ENCODE results near the gene FREM3. TPM values are rescaled to one million over a fixed set of nuclear protein-coding genes. Genes with fewer than 3 reads are reported as not detected.

Gene FREM3
- total and polyA plus RNA-seq, 2 experiments from 2014 or later = not detected

DNA sequence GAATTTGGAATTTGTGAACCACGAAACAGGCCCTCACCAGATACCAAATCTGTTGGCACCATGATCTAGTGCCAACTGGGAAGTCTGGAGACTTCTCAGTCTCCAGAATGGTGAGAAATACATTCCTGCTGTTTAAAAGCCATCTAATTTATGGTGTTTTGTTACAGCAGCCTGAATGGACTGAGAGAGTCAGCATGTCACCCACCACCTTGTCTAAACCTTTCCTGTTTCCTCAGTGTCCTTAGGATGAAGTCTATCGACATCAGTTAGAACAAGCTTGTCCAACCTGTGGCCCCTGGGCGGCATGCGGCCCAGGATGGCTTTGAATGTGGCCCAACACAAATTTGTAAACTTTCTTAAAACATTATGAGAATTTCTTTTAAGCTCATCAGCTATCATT lies 42.1 kb downstream of the FREM3 start:
- Histone ChIP-seq H3K4me2 (ENCODE audit: unreplicated experiment) (no peak overlapping the region), H3K4me3 (no peak overlapping the region), H3K9ac (no peak overlapping the region), H2AFZ (no peak overlapping the region), H4K20me1 (ENCODE audit: insufficient read depth) (no peaks in the 10 kb centered on the region), H3K79me2 (ENCODE audit: insufficient read depth) (no peaks in the 10 kb centered on the region), H3K27me3 (replicated peaks; ENCODE audit: insufficient read depth) (no peaks in the 10 kb centered on the region), H3K36me3 (ENCODE audit: low read depth) (no peaks in the 10 kb centered on the region), H3K9me2 (ENCODE audit: insufficient read depth) (no peaks in the 10 kb centered on the region), H3K9me3 (ENCODE audit: low read depth) (no peaks in the 10 kb centered on the region), H3K27ac (no peak overlapping the region), H3F3A (ENCODE audit: insufficient read depth) (0 out of 2 replicates have a peak, but pooled peaks cover 4% of the 10 kb centered on the region), H3K4me1 (ENCODE audit: insufficient read depth) (no peaks in the 10 kb centered on the region)
- TF ChIP-seq EZH2 (IDR thresholded peaks at IDR 0.05; ENCODE audit: insufficient read depth, poor library complexity, severe bottlenecking) = no peak
- TF ChIP-seq EZH2phosphoT487 (IDR thresholded peaks at IDR 0.05; ENCODE audit: insufficient read depth, low read depth) = no peak
- no peak for DNase-seq
- in situ Hi-C loops (cut with MboI) = no loop called here
- 70 to 74% methylated on average over 4 of the region's 4 CpGs for WGBS, 2 experiments (ENCODE audit: low coverage in 1 of 2, low lambda C conversion rate in 2 of 2, missing lambda C conversion rate in 2 of 2)

DNA sequence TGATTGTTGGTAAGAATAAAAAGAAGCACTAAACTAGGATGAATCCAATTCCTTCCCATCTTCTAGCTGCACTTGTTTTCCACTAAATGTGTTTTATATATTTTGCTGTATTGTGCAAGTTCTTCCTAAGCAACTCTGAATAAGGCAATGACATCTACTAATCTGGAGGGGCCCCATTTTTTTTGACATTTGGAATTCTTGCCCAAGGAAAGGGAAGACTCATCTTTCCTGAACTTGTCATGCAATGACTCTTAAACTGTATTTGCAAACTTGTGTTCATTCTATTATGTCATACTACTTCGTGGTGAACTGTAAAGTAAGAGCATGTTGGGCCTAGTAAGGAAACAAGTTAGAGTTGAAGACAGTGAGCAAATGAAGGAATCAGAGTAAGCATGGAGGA lies 45.9 kb downstream of the FREM3 start:
- no peaks in the 10 kb centered on the region for H3K4me1 ChIP-seq (ENCODE audit: insufficient read depth)
- H3F3A ChIP-seq (ENCODE audit: insufficient read depth) = 0 out of 2 replicates have a peak, but pooled peaks cover 4% of the 10 kb centered on the region
- no peaks in the 10 kb centered on the region for H3K27me3 ChIP-seq (replicated peaks; ENCODE audit: insufficient read depth)
- no peak overlapping the region for H3K9ac ChIP-seq
- in situ Hi-C loops (cut with MboI) = no loop called here
- 44 to 46% methylated on average over 1 of the region's 1 CpG for WGBS, 2 experiments (ENCODE audit: low coverage in 1 of 2, low lambda C conversion rate in 2 of 2, missing lambda C conversion rate in 2 of 2)
- no peaks in the 10 kb centered on the region for H3K36me3 ChIP-seq (ENCODE audit: low read depth)
- peak overlapping the region; percentile 3 for H3K4me2 ChIP-seq (ENCODE audit: unreplicated experiment)
- H2AFZ ChIP-seq = no peak overlapping the region
- no peaks in the 10 kb centered on the region for H3K9me2 ChIP-seq (ENCODE audit: insufficient read depth)
- no peak for TF ChIP-seq EZH2phosphoT487 (IDR thresholded peaks at IDR 0.05; ENCODE audit: insufficient read depth, low read depth)
- no peak for TF ChIP-seq EZH2 (IDR thresholded peaks at IDR 0.05; ENCODE audit: insufficient read depth, poor library complexity, severe bottlenecking)
- no peak overlapping the region for H3K4me3 ChIP-seq
- DNase-seq = peak; percentile 66
- no peak overlapping the region for H3K27ac ChIP-seq
- no peaks in the 10 kb centered on the region for H3K9me3 ChIP-seq (ENCODE audit: low read depth)
- H4K20me1 ChIP-seq (ENCODE audit: insufficient read depth) = no peaks in the 10 kb centered on the region
- no peaks in the 10 kb centered on the region for H3K79me2 ChIP-seq (ENCODE audit: insufficient read depth)

GRCh38 chr4:143653031-143653430 lies 47.4 kb downstream of the FREM3 start:
- Histone ChIP-seq H3K9ac (no peak overlapping the region), H3K36me3 (ENCODE audit: low read depth) (no peaks in the 10 kb centered on the region), H3F3A (ENCODE audit: insufficient read depth) (0 out of 2 replicates have a peak, but pooled peaks cover 4% of the 10 kb centered on the region), H2AFZ (no peak overlapping the region), H3K9me3 (ENCODE audit: low read depth) (no peaks in the 10 kb centered on the region), H3K27ac (no peak overlapping the region), H3K79me2 (ENCODE audit: insufficient read depth) (no peaks in the 10 kb centered on the region), H4K20me1 (ENCODE audit: insufficient read depth) (no peaks in the 10 kb centered on the region), H3K4me2 (ENCODE audit: unreplicated experiment) (no peak overlapping the region), H3K4me3 (no peak overlapping the region), H3K9me2 (ENCODE audit: insufficient read depth) (no peaks in the 10 kb centered on the region), H3K4me1 (ENCODE audit: insufficient read depth) (no peaks in the 10 kb centered on the region), H3K27me3 (replicated peaks; ENCODE audit: insufficient read depth) (no peaks in the 10 kb centered on the region)
- 74 to 83% methylated on average over 3 of the region's 3 CpGs for WGBS, 2 experiments (ENCODE audit: low coverage in 1 of 2, low lambda C conversion rate in 2 of 2, missing lambda C conversion rate in 2 of 2)
- in situ Hi-C loops (cut with MboI) = no loop called here
- TF ChIP-seq EZH2 (IDR thresholded peaks at IDR 0.05; ENCODE audit: insufficient read depth, poor library complexity, severe bottlenecking) = no peak
- TF ChIP-seq EZH2phosphoT487 (IDR thresholded peaks at IDR 0.05; ENCODE audit: insufficient read depth, low read depth) = no peak
- no peak for DNase-seq

GRCh38 chr4:143643399-143643798 lies 57.1 kb downstream of the FREM3 start:
- no peaks in the 10 kb centered on the region for H3K9me3 ChIP-seq (ENCODE audit: low read depth)
- in situ Hi-C loops (cut with MboI) = no loop called here
- DNase-seq = no peak

GRCh38 chr4:143642611-143643010 lies 57.9 kb downstream of the FREM3 start:
- H2AFZ ChIP-seq = no peak overlapping the region
- H3K9me3 ChIP-seq (ENCODE audit: low read depth) = no peaks in the 10 kb centered on the region
- H3K4me1 ChIP-seq (ENCODE audit: insufficient read depth) = no peaks in the 10 kb centered on the region
- H3K9me2 ChIP-seq (ENCODE audit: insufficient read depth) = no peaks in the 10 kb centered on the region
- H3F3A ChIP-seq (ENCODE audit: insufficient read depth) = no peaks in the 10 kb centered on the region
- H3K36me3 ChIP-seq (ENCODE audit: low read depth) = no peaks in the 10 kb centered on the region
- no peak for TF ChIP-seq EZH2phosphoT487 (IDR thresholded peaks at IDR 0.05; ENCODE audit: insufficient read depth, low read depth)
- in situ Hi-C loops (cut with MboI) = no loop called here
- no peaks in the 10 kb centered on the region for H3K27me3 ChIP-seq (replicated peaks; ENCODE audit: insufficient read depth)
- no peak overlapping the region for H3K27ac ChIP-seq
- no peak overlapping the region for H3K9ac ChIP-seq
- no peak overlapping the region for H3K4me2 ChIP-seq (ENCODE audit: unreplicated experiment)
- no peaks in the 10 kb centered on the region for H3K79me2 ChIP-seq (ENCODE audit: insufficient read depth)
- WGBS, 2 experiments (ENCODE audit: low coverage in 1 of 2, low lambda C conversion rate in 2 of 2, missing lambda C conversion rate in 2 of 2) = 41 to 61% methylated on average over 1 of the region's 1 CpG
- no peak for DNase-seq
- no peak overlapping the region for H3K4me3 ChIP-seq
- no peaks in the 10 kb centered on the region for H4K20me1 ChIP-seq (ENCODE audit: insufficient read depth)

More at GRCh38 chr4:143643399-143643798, 57.1 kb downstream of the FREM3 start:
- no peaks in the 10 kb centered on the region for H3K79me2 ChIP-seq (ENCODE audit: insufficient read depth)
- no peak overlapping the region for H3K27ac ChIP-seq
- no peak overlapping the region for H3K4me2 ChIP-seq (ENCODE audit: unreplicated experiment)
- H3K9me2 ChIP-seq (ENCODE audit: insufficient read depth) = no peaks in the 10 kb centered on the region
- no peaks in the 10 kb centered on the region for H3F3A ChIP-seq (ENCODE audit: insufficient read depth)
- no peak overlapping the region for H3K9ac ChIP-seq
- no peak overlapping the region for H3K4me3 ChIP-seq
- H3K36me3 ChIP-seq (ENCODE audit: low read depth) = no peaks in the 10 kb centered on the region
- no peaks in the 10 kb centered on the region for H3K4me1 ChIP-seq (ENCODE audit: insufficient read depth)
- TF ChIP-seq EZH2 (IDR thresholded peaks at IDR 0.05; ENCODE audit: insufficient read depth, poor library complexity, severe bottlenecking) (no peak), EZH2phosphoT487 (IDR thresholded peaks at IDR 0.05; ENCODE audit: insufficient read depth, low read depth) (no peak)
- H2AFZ ChIP-seq = no peak overlapping the region
- no peaks in the 10 kb centered on the region for H4K20me1 ChIP-seq (ENCODE audit: insufficient read depth)
- H3K27me3 ChIP-seq (replicated peaks; ENCODE audit: insufficient read depth) = no peaks in the 10 kb centered on the region

Measured in GM23248 (cell line).